HL-60 (cell line): Measurements from ENCODE around the gene RHBDF2.

Source experiments
- DNase-seq, 2 experiments: peaks; one replicate each; pipeline ENCODE4 v3.0.0-alpha.2; 2010 to 2020; ENCODE audit warnings: low read depth in 1 of 2, low spot score in 1 of 2
- H3K27ac ChIP-seq: fragments of 250-450 bp; sonication (Bioruptor Pico); replicated peaks from 2 replicates; pipeline ENCODE4 v1.5.1; 2020; ENCODE audit warnings: mild to moderate bottlenecking, moderate library complexity
- H3K27me3 ChIP-seq: fragments of 250-450 bp; sonication (Bioruptor Pico); 2 replicates; pipeline ENCODE4 v1.5.1; 2021; ENCODE audit warnings: mild to moderate bottlenecking, moderate library complexity; ENCODE audit not compliant: insufficient read depth, poor library complexity, severe bottlenecking
- H3K4me3 ChIP-seq: replicated peaks from 2 replicates; pipeline ENCODE4 v1.5.1; 2011; ENCODE audit warnings: mild to moderate bottlenecking, control low read depth, low read length; ENCODE audit not compliant: insufficient read depth
- GABPA ChIP-seq: IDR thresholded peaks from 2 replicates; pipeline ENCODE4 v1.6.1; 2012; ENCODE audit warnings: low read depth
- POLR2AphosphoS5 ChIP-seq: IDR thresholded peaks from 2 replicates; pipeline ENCODE4 v1.6.1; 2012; ENCODE audit warnings: low read depth
- SPI1 ChIP-seq: IDR thresholded peaks from 2 replicates; pipeline ENCODE4 v1.6.1; 2012; ENCODE audit warnings: low read depth, mild to moderate bottlenecking, borderline replicate concordance
- TF ChIP-seq, protein P1 (sequence below): IDR thresholded peaks from one replicate; pipeline ENCODE4 v1.5.1; 2011; ENCODE audit warnings: low read length, control low read depth, inconsistent platforms; ENCODE audit not compliant: insufficient read depth
- TF ChIP-seq, protein P2 (sequence below): IDR thresholded peaks from 2 replicates; pipeline ENCODE4 v1.6.1; 2012; ENCODE audit warnings: low read depth; ENCODE audit not compliant: insufficient replicate concordance

RHBDF2 gene

DNA sequence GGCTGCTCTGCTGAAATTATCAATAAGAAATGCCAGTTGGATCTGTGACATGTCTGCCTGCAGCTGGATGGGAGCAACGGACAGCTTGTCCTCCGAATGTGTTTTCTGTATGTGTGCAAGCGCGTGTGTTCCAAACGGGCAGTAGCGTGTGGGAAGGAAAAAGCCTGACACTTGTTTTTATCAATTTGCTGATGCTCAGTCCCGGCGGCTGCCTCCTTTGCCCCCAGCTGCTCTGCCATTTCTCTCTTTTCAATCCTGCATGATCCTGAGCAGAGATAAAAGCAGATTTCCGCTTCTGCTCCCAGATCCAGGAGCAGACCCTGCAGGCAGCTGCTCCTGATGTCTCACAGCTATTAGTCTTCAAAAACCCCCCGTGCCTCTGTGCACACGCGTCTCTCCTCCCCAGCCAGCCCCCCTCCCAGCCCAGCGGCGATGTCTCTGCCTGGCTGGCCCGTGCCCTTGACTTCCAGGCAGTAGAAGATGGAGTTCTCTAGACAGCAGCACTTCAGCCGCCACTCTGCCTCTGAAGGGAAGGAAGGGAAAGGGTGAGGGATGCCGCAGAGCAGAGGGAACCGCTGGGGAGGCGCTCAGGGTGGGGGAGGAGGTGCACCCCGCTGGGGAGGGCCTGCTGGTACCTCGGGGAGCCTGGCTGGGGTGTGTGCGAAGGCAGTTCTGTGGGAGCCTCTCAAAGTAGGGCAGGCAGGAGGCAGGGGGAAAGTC, 42.8 kb upstream of the RHBDF2 start:
- DNase-seq: no peak
- Histone ChIP-seq H3K4me3 (no peak overlapping the region), H3K27me3 (peaks cover 11% of the 10 kb centered on the region), H3K27ac (no peak overlapping the region)
- TF ChIP-seq SPI1 (no peak), GABPA (no peak), POLR2AphosphoS5 (no peak)
- TF ChIP-seq, protein P1, sequence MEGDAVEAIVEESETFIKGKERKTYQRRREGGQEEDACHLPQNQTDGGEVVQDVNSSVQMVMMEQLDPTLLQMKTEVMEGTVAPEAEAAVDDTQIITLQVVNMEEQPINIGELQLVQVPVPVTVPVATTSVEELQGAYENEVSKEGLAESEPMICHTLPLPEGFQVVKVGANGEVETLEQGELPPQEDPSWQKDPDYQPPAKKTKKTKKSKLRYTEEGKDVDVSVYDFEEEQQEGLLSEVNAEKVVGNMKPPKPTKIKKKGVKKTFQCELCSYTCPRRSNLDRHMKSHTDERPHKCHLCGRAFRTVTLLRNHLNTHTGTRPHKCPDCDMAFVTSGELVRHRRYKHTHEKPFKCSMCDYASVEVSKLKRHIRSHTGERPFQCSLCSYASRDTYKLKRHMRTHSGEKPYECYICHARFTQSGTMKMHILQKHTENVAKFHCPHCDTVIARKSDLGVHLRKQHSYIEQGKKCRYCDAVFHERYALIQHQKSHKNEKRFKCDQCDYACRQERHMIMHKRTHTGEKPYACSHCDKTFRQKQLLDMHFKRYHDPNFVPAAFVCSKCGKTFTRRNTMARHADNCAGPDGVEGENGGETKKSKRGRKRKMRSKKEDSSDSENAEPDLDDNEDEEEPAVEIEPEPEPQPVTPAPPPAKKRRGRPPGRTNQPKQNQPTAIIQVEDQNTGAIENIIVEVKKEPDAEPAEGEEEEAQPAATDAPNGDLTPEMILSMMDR: no peak
- TF ChIP-seq, protein P2, sequence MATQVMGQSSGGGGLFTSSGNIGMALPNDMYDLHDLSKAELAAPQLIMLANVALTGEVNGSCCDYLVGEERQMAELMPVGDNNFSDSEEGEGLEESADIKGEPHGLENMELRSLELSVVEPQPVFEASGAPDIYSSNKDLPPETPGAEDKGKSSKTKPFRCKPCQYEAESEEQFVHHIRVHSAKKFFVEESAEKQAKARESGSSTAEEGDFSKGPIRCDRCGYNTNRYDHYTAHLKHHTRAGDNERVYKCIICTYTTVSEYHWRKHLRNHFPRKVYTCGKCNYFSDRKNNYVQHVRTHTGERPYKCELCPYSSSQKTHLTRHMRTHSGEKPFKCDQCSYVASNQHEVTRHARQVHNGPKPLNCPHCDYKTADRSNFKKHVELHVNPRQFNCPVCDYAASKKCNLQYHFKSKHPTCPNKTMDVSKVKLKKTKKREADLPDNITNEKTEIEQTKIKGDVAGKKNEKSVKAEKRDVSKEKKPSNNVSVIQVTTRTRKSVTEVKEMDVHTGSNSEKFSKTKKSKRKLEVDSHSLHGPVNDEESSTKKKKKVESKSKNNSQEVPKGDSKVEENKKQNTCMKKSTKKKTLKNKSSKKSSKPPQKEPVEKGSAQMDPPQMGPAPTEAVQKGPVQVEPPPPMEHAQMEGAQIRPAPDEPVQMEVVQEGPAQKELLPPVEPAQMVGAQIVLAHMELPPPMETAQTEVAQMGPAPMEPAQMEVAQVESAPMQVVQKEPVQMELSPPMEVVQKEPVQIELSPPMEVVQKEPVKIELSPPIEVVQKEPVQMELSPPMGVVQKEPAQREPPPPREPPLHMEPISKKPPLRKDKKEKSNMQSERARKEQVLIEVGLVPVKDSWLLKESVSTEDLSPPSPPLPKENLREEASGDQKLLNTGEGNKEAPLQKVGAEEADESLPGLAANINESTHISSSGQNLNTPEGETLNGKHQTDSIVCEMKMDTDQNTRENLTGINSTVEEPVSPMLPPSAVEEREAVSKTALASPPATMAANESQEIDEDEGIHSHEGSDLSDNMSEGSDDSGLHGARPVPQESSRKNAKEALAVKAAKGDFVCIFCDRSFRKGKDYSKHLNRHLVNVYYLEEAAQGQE: no peak

DNA sequence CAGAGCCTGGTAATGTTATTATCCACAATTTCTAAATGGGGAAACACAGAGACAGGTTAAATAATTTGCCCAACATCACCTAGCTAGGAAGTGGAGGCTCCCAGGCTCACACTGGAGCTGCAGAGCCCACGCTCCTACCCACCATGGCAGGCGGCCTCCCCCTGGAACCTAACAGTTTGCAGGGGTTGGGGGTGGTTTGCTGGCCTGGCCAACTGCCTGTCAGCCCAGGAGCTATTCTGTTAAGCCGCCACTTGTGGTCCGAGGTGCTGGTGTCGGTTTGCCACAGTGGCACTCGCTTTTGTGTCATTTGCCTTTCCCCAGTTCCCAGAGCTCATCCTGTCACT, 42.2 kb upstream of the RHBDF2 start:
- Histone ChIP-seq H3K27me3 (peaks cover 16% of the 10 kb centered on the region), H3K27ac (no peak overlapping the region), H3K4me3 (no peak overlapping the region)
- no peak for DNase-seq
- TF ChIP-seq, protein P2: no peak
- TF ChIP-seq, protein P1: no peak
- TF ChIP-seq POLR2AphosphoS5 (no peak), SPI1 (no peak), GABPA (no peak)

DNA sequence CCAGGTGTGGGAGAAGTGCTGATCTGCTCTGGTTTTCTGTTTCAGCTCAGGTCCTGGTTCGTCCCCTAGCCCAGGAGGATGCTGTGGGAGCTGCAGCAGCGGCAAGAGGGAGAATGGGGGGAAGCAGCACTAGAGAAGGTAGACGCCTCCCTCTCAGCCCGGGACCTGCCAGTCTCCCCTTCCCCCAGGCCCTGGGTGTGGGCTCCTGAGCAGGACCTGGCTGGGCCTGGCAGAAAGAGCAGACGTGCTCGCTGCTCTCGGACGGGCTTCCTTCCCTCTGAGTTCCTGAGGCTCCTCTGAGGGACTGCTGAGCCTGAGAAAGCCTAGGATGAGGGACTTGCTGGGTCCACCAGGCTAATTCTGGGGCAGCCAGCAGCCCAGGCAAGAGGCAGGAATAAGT, 41.8 kb upstream of the RHBDF2 start:
- no peak for DNase-seq
- Histone ChIP-seq H3K27ac (no peak overlapping the region), H3K27me3 (peaks cover 20% of the 10 kb centered on the region), H3K4me3 (no peak overlapping the region)
- TF ChIP-seq GABPA (no peak), POLR2AphosphoS5 (no peak), SPI1 (no peak)
- TF ChIP-seq, protein P2: no peak
- TF ChIP-seq, protein P1: no peak
